ENCODE results near the gene PLA2G2F. TPM values are rescaled to one million over a fixed set of nuclear protein-coding genes. Genes with fewer than 3 reads are reported as not detected.

PLA2G2F gene
- total and polyA plus RNA-seq, 9 of the 15 experiments (the other 6 are each of a cell fraction or from before 2014, with no cell fraction given) = not detected

- 15% methylated on average over 15 of the region's 15 CpGs for WGBS (ENCODE audit: insufficient coverage, low coverage, missing lambda C conversion rate)
- CTCF ChIA-PET (ENCODE audit: low intra/inter-chr PET ratio) = interaction anchor here (0.7 to 1.4 kb wide), 4 partner anchors 94 to 277 kb away, joined by 3 to 4 read pairs (median 3); no protein-coding TSS in a partner anchor
- TF ChIP-seq CTCF (IDR thresholded peaks at IDR 0.05 in 2 of 3, conservative IDR thresholded peaks at IDR 0.05 in 1 of 3; ENCODE audit: insufficient read depth in 2 of 3, low read depth in 1 of 3, low read length in 3 of 3) (peak; percentile 92 to 99 (median 92)), ZBTB11 (CRISPR knock-in tag; IDR thresholded peaks at IDR 0.05) (0 out of 6 replicates have a peak, but pooled peaks of 1 of the 3 experiments have one; percentile 32), ZNF766 (CRISPR knock-in tag; conservative IDR thresholded peaks at IDR 0.05) (0 out of 2 replicates have a peak, but pooled peaks have one; percentile 32)
Observed at GRCh38 chr1:20194757-20195461, 55.8 kb downstream of the PLA2G2F start.

More at GRCh38 chr1:20194757-20195461, 55.8 kb downstream of the PLA2G2F start:
- Histone ChIP-seq H2AFZ (ENCODE audit: low read depth, low read length) (peak overlapping the region; percentile 74), H3K9me1 (ENCODE audit: control insufficient read depth, insufficient read depth, low read length) (no peaks in the 10 kb centered on the region), H4K20me1 (replicated peaks; ENCODE audit: control insufficient read depth, insufficient read depth, low read length) (no peaks in the 10 kb centered on the region), H3K27me3 (ENCODE audit: control insufficient read depth in 2 of 2, insufficient read depth in 2 of 2, low read length in 2 of 2) (no peaks in the 10 kb centered on the region), H3K79me2 (ENCODE audit: control insufficient read depth, insufficient read depth, low read length) (peaks cover 10% of the 10 kb centered on the region; the same call in 2 of the 3 replicates), H3K4me3 (no peak overlapping the region), H3K9me3 (replicated peaks; ENCODE audit: control insufficient read depth, insufficient read depth, low read depth, low read length) (no peaks in the 10 kb centered on the region), H3K36me3 (ENCODE audit: control insufficient read depth, insufficient read depth, low read length) (peaks cover 28% of the 10 kb centered on the region; the same call in 2 of the 3 replicates), H3K4me1 (replicated peaks in 1 of 2; ENCODE audit: control insufficient read depth in 2 of 2, insufficient read depth in 2 of 2, low read length in 2 of 2) (peaks cover 31 to 59% of the 10 kb centered on the region in 2 experiments), H3K27ac (ENCODE audit: extremely low read depth, low read depth, low read length) (no peak overlapping the region), H3K9ac (ENCODE audit: insufficient read depth in 1 of 2, low read depth in 2 of 2, low read length in 2 of 2) (peak overlapping the region in 1 of 2 experiments; percentile 3; a peak in 1 of 4 replicates), H3K4me2 (ENCODE audit: insufficient read depth, low read length) (peak overlapping the region; percentile 23; the same call in 1 of the 2 replicates)
- DNase-seq (ENCODE audit: extremely low read depth in 1 of 4, low spot score in 3 of 4) (peak; percentile 78 to 90 (median 78)), ATAC-seq (peak; percentile 83), FAIRE-seq (peak; percentile 92)
- POLR2A ChIA-PET = interaction anchor here (0.9 to 1.7 kb wide), 5 partner anchors 14 to 33 kb away, joined by 3 to 4 read pairs (median 4); no protein-coding TSS in a partner anchor
- in situ Hi-C loops (cut with MboI) = no loop called here
- intact Hi-C loops (cut with micrococcal nuclease) = loop anchor here (1.0 to 5.0 kb wide), 2 partner anchors 9 to 33 kb away; partner anchors contain the start of genes PLA2G2C and UBXN10
- no TSS peak for BruUV-seq (replicated peaks)

Measured in K562 (cell line).